Right lobe of liver (tissue), 4 donors: Measurements from ENCODE around the gene GRB2.

Source experiments
- CTCF ChIP-seq, 4 donors: fragments of 200-600 bp in 3 of 4; fragments of 450-650 bp in 1 of 4; IDR thresholded peaks; one replicate each; pipeline versions ENCODE4 v1.5.1 to v1.8.0; 2016 to 2022; ENCODE audit warnings: antibody characterized with exemption in 4 of 4, mild to moderate bottlenecking in 2 of 4
- POLR2A ChIP-seq: fragments of 450-650 bp; IDR thresholded peaks from one replicate; pipeline ENCODE4 v1.6.1; 2017; ENCODE audit warnings: antibody characterized with exemption, mild to moderate bottlenecking
- donor health status: DM: no; HTN: no; CAD: no.
- donor health status: DM: no; HTN: no; CAD: no.
- donor health status: DM: no; HTN: yes; CAD: no.

- TF ChIP-seq CTCF (IDR thresholded peaks at IDR 0.05) (peak; percentile 18 to 42 (median 24)), POLR2A (no peak)
Measured at GRCh38 chr17:75289832-75290337, 115.6 kb downstream of the GRB2 start.
